Adrenal gland (tissue), 12 donors: Measurements from ENCODE around the gene GPR62. TPM values are rescaled to one million over a fixed set of nuclear protein-coding genes. Genes with fewer than 3 reads are reported as not detected.

Experiments
- DNase-seq, 7 donors: peaks; one replicate each; pipeline ENCODE4 v3.0.0-alpha.2; 2019 to 2020
- H3K27ac ChIP-seq, 5 donors: fragments of 200-600 bp; sonication (generic) in 4 of 5; 1 replicate in 3 of 5; 2 replicates in 2 of 5; pipeline versions ENCODE4 v1.5.1 to v1.8.0; 2016 to 2020; ENCODE audit warnings: mild to moderate bottlenecking in 1 of 5
- H3K27me3 ChIP-seq: fragments of 200-600 bp; 2 replicates; pipeline ENCODE4 v1.8.0; 2021
- H3K36me3 ChIP-seq, 2 donors: fragments of 200-600 bp; replicated peaks in 1 of 2; 1 replicate in 1 of 2; 2 replicates in 1 of 2; pipeline versions ENCODE4 v1.5.1 to v1.8.0; 2018 to 2022
- H3K4me1 ChIP-seq, 2 donors: fragments of 200-600 bp; replicated peaks in 1 of 2; 1 replicate in 1 of 2; 2 replicates in 1 of 2; pipeline versions ENCODE4 v1.5.1 to v1.8.0; 2018 to 2021
- H3K4me3 ChIP-seq, 4 donors: fragments of 200-600 bp; sonication (generic) in 3 of 4; one replicate each; pipeline ENCODE4 v1.5.1; 2016 to 2018
- H3K9me3 ChIP-seq, 3 donors: fragments of 200-600 bp; sonication (generic) in 1 of 3; replicated peaks in 1 of 3; 1 replicate in 2 of 3; 2 replicates in 1 of 3; pipeline versions ENCODE4 v1.5.1 to v1.8.0; 2016 to 2021
- POLR2A ChIP-seq, 2 donors: fragments of 450-650 bp; IDR thresholded peaks; one replicate each; pipeline ENCODE4 v1.6.1; 2017; ENCODE audit warnings: antibody characterized with exemption in 2 of 2, mild to moderate bottlenecking in 2 of 2, moderate library complexity in 1 of 2
- WGBS, 4 donors: extraction: QIAGEN DNeasy Blood & Tissue Kit in 2 of 4; methylation state at CpG; one replicate each; pipeline versions ENCODE4 v1.1.5 to v1.1.7; 2013 to 2017; 5-methylcytosine and 5-hydroxymethylcytosine counted together
- intact Hi-C, 2 donors: fragments of 100-400 bp; cut with DNase I; formaldehyde crosslinking; loops; one replicate each; pipeline versions ENCODE4 v1.14.1 to v1.15.0; 2022 to 2023
- polyA plus RNA-seq, 3 donors: library from polyadenylated mRNA; stranded (reverse); fragments of 200-250 nt in 2 of 3; fragments of 350-450 nt in 1 of 3; fragmentation: Illumina TruSeq in 1 of 3; extraction: RNeasy Lipid Tissue Mini Kit (QIAGEN cat#74804) in 1 of 3; gene quantifications; one replicate each; pipeline ENCODE4 v1.2.3, GENCODE V29; 2013 to 2014
- total RNA-seq, 9 donors: library from RNA; depleted of rRNA in 4 of 9; stranded (reverse); fragments of >200 nt in 4 of 9; fragments of 120-200 nt in 1 of 9; fragmentation: NEBNext Ultra II Directional in 1 of 9; extraction: Animal tissue kit (Norgen Biotek cat#: 25700) in 1 of 9; gene quantifications; one replicate each; pipeline versions ENCODE4 v1.1.0 to v1.2.4, GENCODE V29; 2013 to 2023
- TF ChIP-seq, protein P1 (sequence below), 6 experiments: fragments of 450-650 bp in 4 of 6; fragments of 200-600 bp in 2 of 6; sonication (generic) in 1 of 6; IDR thresholded peaks; 1 replicate in 5 of 6; 2 replicates in 1 of 6; pipeline versions ENCODE4 v1.5.1 to v1.8.0; 2016 to 2021; ENCODE audit warnings: antibody characterized with exemption in 6 of 6, mild to moderate bottlenecking in 2 of 6, moderate library complexity in 1 of 6
- donor health status: healthy with polysubstance abuse.
- donor health status: Bipolar disorder and iron deficiency.
- donor health status: DM: yes; HTN: yes; CAD: no.
- donor health status: DM: no; HTN: no; CAD: no.
- donor health status: DM: no; HTN: no; CAD: no.
- donor health status: DM: yes; HTN: yes; CAD: no.

Gene GPR62
- total and polyA plus RNA-seq, 12 donors, result 0.13 to 0.83 (median 0.35) TPM; not detected in 2

DNA sequence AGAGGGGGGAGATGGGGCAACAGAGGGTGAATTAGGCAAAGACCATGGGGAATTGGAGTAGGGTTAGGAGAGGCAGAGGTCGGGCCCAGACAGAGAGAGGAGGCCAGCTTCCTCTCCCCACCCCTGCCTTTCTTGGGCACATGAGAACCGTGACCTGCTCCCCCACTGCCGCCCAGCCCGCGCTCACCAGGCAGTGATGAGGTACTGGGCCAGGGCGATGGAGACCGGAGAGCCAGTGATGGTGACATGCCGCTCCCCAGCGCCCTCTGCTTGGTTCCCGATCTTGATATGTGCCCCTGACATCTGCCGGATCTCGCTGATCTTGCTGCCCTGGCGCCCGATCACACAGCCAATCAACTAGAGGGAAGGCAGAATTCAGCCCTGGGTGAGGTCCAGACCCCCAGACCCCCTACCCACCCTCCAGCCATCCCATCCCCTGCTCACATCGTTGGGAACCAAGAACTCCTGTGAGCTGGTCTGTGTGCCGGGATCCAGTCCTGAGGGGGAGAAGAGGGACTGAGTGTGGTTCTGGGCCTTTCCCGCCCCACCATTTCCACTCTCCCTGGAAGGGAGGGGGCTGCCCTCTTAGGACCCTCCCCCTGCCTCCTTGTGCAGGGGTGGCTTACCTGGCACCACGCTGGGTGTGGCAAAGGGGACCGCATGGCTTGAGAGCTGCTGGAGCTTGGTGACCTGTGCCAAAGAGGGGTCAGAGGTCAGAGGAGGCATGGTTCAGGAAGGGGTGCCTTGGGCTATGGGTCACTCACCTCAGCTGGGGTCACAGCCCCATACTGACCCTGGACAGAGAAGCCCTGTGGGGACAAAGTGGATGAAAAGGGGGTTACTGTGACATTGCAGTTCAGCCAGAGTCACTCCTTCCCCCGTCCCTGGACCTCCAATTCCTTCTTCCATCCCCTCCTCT, 3.7 kb downstream of the GPR62 start:
- WGBS, 4 donors, result 94 to 95% (median 94%) methylated on average over 15 to 20 of the region's 20 CpGs
- no peak overlapping the region for H3K27ac ChIP-seq

DNA sequence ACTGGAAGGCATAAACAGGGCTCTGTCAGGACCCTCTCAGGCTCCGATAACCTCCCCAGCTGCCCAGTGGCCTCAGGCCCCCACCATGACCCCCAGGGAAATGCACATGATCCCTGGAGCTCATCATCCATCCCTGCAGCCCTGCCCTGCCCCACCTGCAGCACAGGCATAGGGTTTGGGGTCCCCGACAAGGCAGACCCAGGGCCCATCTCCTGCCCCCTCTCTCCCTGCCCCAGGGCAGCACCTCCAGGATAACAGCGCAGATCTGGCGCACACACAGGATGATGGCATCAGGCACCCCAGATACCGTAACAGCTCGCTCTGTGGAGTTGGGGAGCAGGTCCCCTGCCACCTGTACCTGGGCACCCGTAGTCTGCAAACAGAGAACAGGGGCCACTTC, 4.5 kb downstream of the GPR62 start:
- 80 to 100% (median 98%) methylated on average over 1 to 7 of the region's 7 CpGs for WGBS, 4 donors
- Histone ChIP-seq H3K9me3 (no peaks in the 10 kb centered on the region), H3K27ac (no peak overlapping the region), H3K27me3 (no peaks in the 10 kb centered on the region), H3K36me3 (peaks cover 0 to 8% of the 10 kb centered on the region in 2 donors), H3K4me3 (no peak overlapping the region), H3K4me1 (peaks cover 9 to 11% of the 10 kb centered on the region in 2 donors)
- intact Hi-C loops, result no loop called here
- TF ChIP-seq, protein P1, sequence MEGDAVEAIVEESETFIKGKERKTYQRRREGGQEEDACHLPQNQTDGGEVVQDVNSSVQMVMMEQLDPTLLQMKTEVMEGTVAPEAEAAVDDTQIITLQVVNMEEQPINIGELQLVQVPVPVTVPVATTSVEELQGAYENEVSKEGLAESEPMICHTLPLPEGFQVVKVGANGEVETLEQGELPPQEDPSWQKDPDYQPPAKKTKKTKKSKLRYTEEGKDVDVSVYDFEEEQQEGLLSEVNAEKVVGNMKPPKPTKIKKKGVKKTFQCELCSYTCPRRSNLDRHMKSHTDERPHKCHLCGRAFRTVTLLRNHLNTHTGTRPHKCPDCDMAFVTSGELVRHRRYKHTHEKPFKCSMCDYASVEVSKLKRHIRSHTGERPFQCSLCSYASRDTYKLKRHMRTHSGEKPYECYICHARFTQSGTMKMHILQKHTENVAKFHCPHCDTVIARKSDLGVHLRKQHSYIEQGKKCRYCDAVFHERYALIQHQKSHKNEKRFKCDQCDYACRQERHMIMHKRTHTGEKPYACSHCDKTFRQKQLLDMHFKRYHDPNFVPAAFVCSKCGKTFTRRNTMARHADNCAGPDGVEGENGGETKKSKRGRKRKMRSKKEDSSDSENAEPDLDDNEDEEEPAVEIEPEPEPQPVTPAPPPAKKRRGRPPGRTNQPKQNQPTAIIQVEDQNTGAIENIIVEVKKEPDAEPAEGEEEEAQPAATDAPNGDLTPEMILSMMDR (IDR thresholded peaks at IDR 0.05), result no peak
- TF ChIP-seq POLR2A (IDR thresholded peaks at IDR 0.05), result no peak
- no peak for DNase-seq

More for the DNA sequence above, 3.7 kb downstream of the GPR62 start:
- no peak for TF ChIP-seq POLR2A (IDR thresholded peaks at IDR 0.05)
- TF ChIP-seq, protein P1 (IDR thresholded peaks at IDR 0.05), result no peak
- no peak for DNase-seq
- Histone ChIP-seq H3K9me3 (no peaks in the 10 kb centered on the region), H3K4me1 (peaks cover 9 to 11% of the 10 kb centered on the region in 2 donors), H3K27me3 (no peaks in the 10 kb centered on the region), H3K36me3 (peaks cover 0 to 8% of the 10 kb centered on the region in 2 donors), H3K4me3 (no peak overlapping the region)
- intact Hi-C loops, result no loop called here

DNA sequence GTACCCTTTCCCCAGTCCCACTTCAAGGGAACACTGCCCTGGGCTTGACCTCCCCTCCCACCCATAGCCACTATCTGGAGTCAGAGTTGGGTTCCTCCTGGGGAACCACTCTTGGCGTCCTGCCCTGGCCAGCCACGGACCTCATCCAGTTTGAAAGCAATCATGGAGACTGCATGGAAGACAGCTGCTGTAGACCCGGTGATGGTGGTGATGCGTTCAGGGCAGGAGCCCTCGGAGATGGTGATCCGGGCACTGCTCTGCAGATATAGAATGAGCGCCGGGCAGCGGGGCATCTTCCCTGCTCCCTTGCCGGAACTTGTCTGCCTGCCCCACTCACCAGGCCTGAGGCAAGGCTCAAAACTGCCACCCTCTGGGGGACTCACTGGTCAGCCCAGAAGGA, 5.2 kb downstream of the GPR62 start:
- Histone ChIP-seq H3K27me3 (no peaks in the 10 kb centered on the region), H3K27ac (no peak overlapping the region), H3K36me3 (peaks cover 0 to 8% of the 10 kb centered on the region in 2 donors), H3K4me1 (peaks cover 9 to 11% of the 10 kb centered on the region in 2 donors), H3K9me3 (no peaks in the 10 kb centered on the region), H3K4me3 (no peak overlapping the region)
- no peak for DNase-seq
- 88 to 100% (median 92%) methylated on average over 1 to 10 of the region's 10 CpGs for WGBS, 4 donors
- intact Hi-C loops, result no loop called here
- TF ChIP-seq, protein P1 (IDR thresholded peaks at IDR 0.05), result no peak
- no peak for TF ChIP-seq POLR2A (IDR thresholded peaks at IDR 0.05)

DNA sequence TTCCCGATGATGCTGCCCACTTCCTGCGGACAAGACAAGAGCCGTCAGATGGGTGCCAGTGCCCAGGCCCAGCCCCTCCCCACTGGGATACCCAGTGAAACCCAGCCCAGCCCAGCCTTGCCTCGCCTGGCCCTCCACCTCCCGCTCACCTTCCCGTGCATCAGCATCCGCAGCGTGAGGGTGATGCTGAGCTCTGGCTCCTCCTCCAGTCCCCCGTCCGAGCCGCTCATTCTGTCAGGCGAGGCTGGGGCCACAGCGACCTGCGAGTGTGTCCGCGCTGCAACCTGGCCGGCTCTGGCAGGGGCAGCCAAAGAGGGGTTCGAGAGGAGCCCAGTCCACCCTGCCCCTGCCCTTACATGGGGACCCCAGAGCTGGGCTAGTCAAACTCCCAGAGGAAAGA, 5.8 kb downstream of the GPR62 start:
- Histone ChIP-seq H3K27me3 (no peaks in the 10 kb centered on the region), H3K27ac (no peak overlapping the region), H3K4me3 (no peak overlapping the region), H3K36me3 (peaks cover 0 to 8% of the 10 kb centered on the region in 2 donors), H3K9me3 (no peaks in the 10 kb centered on the region), H3K4me1 (peaks cover 5 to 10% of the 10 kb centered on the region in 2 donors)
- intact Hi-C loops, result no loop called here
- no peak for TF ChIP-seq POLR2A (IDR thresholded peaks at IDR 0.05)
- TF ChIP-seq, protein P1 (IDR thresholded peaks at IDR 0.05), result no peak
- WGBS, 4 donors, result 94 to 96% (median 95%) methylated on average over 7 to 18 of the region's 18 CpGs
- no peak for DNase-seq
